ENCODE results near the gene TRPM7.

- TF ChIP-seq NFIC (IDR thresholded peaks at IDR 0.05) (no peak), COPS2 (conservative IDR thresholded peaks at IDR 0.05) (no peak), GABPA (tag; conservative IDR thresholded peaks at IDR 0.05; ENCODE audit: low read depth) (no peak), PATZ1 (CRISPR knock-in tag; IDR thresholded peaks at IDR 0.05; ENCODE audit: borderline replicate concordance) (no peak), ZFP30 (CRISPR knock-in tag; IDR thresholded peaks at IDR 0.05; ENCODE audit: borderline replicate concordance) (no peak), POLR2AphosphoS5 (IDR thresholded peaks at IDR 0.05; ENCODE audit: control insufficient read depth, insufficient read depth, low read depth, low read length) (no peak), TCF7L2 (IDR thresholded peaks at IDR 0.05; ENCODE audit: low read depth, low read length) (no peak), FOXK2 (conservative IDR thresholded peaks at IDR 0.05 in 1 of 2, IDR thresholded peaks at IDR 0.05 in 1 of 2; ENCODE audit: low read depth in 2 of 2) (no peak; a peak in 1 of 4 replicates)
- TF ChIP-seq, protein P1, sequence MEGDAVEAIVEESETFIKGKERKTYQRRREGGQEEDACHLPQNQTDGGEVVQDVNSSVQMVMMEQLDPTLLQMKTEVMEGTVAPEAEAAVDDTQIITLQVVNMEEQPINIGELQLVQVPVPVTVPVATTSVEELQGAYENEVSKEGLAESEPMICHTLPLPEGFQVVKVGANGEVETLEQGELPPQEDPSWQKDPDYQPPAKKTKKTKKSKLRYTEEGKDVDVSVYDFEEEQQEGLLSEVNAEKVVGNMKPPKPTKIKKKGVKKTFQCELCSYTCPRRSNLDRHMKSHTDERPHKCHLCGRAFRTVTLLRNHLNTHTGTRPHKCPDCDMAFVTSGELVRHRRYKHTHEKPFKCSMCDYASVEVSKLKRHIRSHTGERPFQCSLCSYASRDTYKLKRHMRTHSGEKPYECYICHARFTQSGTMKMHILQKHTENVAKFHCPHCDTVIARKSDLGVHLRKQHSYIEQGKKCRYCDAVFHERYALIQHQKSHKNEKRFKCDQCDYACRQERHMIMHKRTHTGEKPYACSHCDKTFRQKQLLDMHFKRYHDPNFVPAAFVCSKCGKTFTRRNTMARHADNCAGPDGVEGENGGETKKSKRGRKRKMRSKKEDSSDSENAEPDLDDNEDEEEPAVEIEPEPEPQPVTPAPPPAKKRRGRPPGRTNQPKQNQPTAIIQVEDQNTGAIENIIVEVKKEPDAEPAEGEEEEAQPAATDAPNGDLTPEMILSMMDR (IDR thresholded peaks at IDR 0.05 in 2 of 3, conservative IDR thresholded peaks at IDR 0.05 in 1 of 3; ENCODE audit: insufficient read depth in 2 of 3, low read depth in 1 of 3, low read length in 3 of 3): no peak
- TF ChIP-seq, protein P2, sequence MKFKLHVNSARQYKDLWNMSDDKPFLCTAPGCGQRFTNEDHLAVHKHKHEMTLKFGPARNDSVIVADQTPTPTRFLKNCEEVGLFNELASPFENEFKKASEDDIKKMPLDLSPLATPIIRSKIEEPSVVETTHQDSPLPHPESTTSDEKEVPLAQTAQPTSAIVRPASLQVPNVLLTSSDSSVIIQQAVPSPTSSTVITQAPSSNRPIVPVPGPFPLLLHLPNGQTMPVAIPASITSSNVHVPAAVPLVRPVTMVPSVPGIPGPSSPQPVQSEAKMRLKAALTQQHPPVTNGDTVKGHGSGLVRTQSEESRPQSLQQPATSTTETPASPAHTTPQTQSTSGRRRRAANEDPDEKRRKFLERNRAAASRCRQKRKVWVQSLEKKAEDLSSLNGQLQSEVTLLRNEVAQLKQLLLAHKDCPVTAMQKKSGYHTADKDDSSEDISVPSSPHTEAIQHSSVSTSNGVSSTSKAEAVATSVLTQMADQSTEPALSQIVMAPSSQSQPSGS (CRISPR knock-in tag; IDR thresholded peaks at IDR 0.05): no peak
Measured at GRCh38 chr15:50544368-50544767, 142.2 kb downstream of the TRPM7 start.
